ENCODE results near the gene IDUA.

Gene IDUA

GRCh38 chr4:1002631-1003251 lies 15.9 kb downstream of the IDUA start:
- no peak for DNase-seq

GRCh38 chr4:1003271-1004070 lies 16.6 kb downstream of the IDUA start:
- no peak for DNase-seq

GRCh38 chr4:1004071-1004418 lies 17.2 kb downstream of the IDUA start:
- no peak for DNase-seq

GRCh38 chr4:1004557-1005485 lies 18.0 kb downstream of the IDUA start:
- DNase-seq: no peak

DNA sequence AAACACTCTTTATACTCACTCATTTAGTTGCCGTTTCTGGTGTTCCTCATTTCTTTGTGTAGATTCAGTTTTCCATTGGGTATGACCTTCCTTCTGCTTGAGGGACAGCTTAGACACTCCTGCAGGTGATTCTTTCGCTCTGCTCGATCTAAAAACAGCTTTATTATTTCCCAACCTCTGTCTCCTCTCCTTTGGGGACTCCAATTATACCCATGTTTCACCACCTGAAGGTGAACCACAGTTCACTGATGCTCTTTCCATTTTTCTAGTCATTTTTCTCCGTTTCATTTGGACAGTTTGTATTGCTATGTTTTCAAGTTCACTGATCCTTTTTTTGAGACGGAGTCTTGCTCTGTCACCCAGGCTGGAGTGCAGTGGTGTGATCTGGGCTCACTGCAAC lies 20.0 kb downstream of the IDUA start:
- DNase-seq: no peak

DNA sequence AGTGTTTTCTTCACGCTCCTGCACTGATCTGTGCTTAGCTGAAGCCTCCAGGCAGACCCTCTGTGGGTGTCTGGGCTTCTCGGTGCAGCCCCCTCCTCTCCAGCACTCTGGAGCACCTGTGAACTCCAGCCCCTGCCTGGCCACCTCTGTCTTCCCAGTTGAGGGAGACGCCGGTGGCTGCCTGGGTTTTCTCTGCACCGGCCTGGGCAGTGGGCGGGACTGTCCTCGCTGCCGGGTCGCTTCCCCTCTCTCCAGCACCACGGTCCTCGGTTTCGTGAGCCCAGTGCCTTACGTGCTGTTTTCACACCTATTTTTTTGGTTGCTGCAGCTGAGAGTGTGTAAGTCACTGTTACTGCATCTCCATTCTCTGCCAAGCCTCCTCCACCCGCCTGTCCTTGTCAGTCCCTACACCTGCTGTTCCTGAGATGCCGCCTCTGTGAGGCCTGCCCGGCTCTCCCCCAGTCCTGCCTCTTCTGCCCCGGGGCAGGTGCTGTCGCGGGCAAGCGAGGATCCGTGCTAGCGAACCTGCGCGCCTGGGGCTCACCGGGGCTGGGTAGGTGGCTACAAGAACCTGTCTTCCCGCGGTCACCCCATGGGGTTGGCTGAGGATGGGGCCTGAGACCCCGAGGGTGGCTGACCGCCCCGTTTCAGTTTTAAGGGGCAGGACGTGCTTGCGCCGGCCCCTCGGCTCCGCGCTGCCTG lies 22.1 kb downstream of the IDUA start:
- DNase-seq: no peak

GRCh38 chr4:1009542-1010394 lies 22.9 kb downstream of the IDUA start:
- peak; percentile 65 to 75 for DNase-seq

DNA sequence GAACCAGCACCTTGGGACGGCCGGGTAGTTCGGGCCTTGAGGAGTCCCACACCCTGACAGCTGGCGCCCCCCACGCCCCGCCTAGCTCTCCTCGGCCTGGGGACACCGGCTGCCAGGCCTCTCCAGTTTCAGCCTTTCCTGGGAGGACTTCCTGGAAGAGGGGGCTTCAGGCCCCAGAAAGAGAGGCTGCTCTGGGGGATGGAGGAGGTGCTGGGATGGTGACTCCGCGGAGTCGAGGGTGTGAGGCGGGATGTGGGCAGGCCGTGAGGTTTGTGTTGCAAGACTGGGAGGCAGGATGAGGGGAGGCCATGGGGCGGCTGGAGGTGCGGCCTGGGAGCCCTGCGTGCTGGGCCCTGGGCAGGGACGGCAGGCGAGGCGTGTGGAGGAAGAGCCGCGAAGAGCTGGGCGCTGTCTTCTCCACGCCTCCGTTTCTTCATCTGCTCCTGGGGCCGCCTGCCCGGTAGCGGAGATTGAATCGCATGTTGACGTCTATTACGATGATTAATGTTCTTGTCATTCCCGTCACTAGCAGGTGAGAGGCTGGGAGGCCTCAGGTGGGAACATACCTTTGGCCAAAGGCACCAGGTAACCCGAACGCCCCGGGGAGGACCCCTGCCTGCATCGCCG lies 23.7 kb downstream of the IDUA start:
- peak; percentile 54 to 61 for DNase-seq

GRCh38 chr4:1011022-1011665 lies 24.3 kb downstream of the IDUA start, which contains the start of gene FGFRL1:
Gene FGFRL1 (plus strand): TSS chr4:1011626. CDS start chr4:1012486, 860 bp downstream.
- DNase-seq: peak; percentile 92 to 94

- DNase-seq: no peak
Measured at GRCh38 chr4:1011666-1012033, 24.8 kb downstream of the IDUA start.

- no peak for DNase-seq
Measured at GRCh38 chr4:1012034-1012739, 25.3 kb downstream of the IDUA start.

GRCh38 chr4:1013225-1014073 lies 26.6 kb downstream of the IDUA start:
- DNase-seq: no peak

- DNase-seq: no peak
Measured at GRCh38 chr4:1014291-1015167, 27.7 kb downstream of the IDUA start.

- DNase-seq: no peak
Measured at GRCh38 chr4:1015179-1015578, 28.3 kb downstream of the IDUA start.

- no peak for DNase-seq
Measured at GRCh38 chr4:1015746-1016145, 28.9 kb downstream of the IDUA start.

- DNase-seq: no peak
Measured at GRCh38 chr4:1017211-1017610, 30.4 kb downstream of the IDUA start.

DNA sequence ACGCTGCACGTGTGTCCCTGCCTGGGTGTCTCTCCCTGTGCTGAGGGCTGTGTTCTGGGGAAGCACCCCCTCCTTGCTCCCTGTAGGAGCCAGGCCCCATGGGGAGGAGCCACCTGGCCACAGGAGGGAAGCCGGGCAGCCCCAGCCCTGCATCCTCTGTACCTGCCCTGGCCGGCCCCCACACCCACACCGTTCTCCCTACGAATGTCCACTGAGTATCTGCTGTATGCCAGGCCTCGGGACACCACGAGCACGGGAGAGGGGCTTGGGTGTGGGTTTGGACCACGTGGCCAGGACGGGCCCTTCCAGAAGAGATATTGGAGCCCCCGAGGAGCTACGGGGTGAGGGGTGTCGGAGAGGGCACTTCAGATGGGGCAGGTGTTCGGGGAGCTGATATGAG lies 30.9 kb downstream of the IDUA start:
- DNase-seq: no peak
